ENCODE results near the gene EDAR. TPM values are rescaled to one million over a fixed set of nuclear protein-coding genes. Genes with fewer than 3 reads are reported as not detected.

The EDAR gene
- total and polyA plus RNA-seq, 9 of the 15 experiments (the other 6 are each of a cell fraction or from before 2014, with no cell fraction given) = 0.01 TPM; not detected in 8

GRCh38 chr2:108911401-108911800 is 77.6 kb downstream of the EDAR start (continued):
- no peak for TF ChIP-seq ARID4B (CRISPR knock-in tag; IDR thresholded peaks at IDR 0.05)
- no peak for TF ChIP-seq ZNF696 (CRISPR knock-in tag; conservative IDR thresholded peaks at IDR 0.05)
- TF ChIP-seq STAT5B (CRISPR knock-in tag; IDR thresholded peaks at IDR 0.05) = no peak
- TF ChIP-seq RBM22 (IDR thresholded peaks at IDR 0.05; ENCODE audit: low read depth, low read length, poor library complexity, severe bottlenecking) = no peak
- no peak for TF ChIP-seq ZNF586 (CRISPR knock-in tag; conservative IDR thresholded peaks at IDR 0.05)
- no peak for TF ChIP-seq MYC (IDR thresholded peaks at IDR 0.05; ENCODE audit: low read depth, low read length)
- TF ChIP-seq MYC (CRISPR knock-in tag; IDR thresholded peaks at IDR 0.05; ENCODE audit: borderline replicate concordance, low read depth) = no peak
- no peak for TF ChIP-seq SIX5 (IDR thresholded peaks at IDR 0.05; ENCODE audit: borderline replicate concordance in 1 of 2, insufficient read depth in 1 of 2, low read depth in 1 of 2, low read length in 2 of 2)
- TF ChIP-seq NFIC (IDR thresholded peaks at IDR 0.05) = no peak
- TF ChIP-seq ETS1 (conservative IDR thresholded peaks at IDR 0.05; ENCODE audit: control insufficient read depth, low read depth, low read length) = no peak
- TF ChIP-seq BRCA1 (IDR thresholded peaks at IDR 0.05) = no peak
- no peak for TF ChIP-seq BRCA1 (CRISPR knock-in tag; IDR thresholded peaks at IDR 0.05)
- TF ChIP-seq DIDO1 (tag; IDR thresholded peaks at IDR 0.05; ENCODE audit: low read depth) = no peak

Data from K562 (cell line).